Measurements from ENCODE around the gene TEX13B.

TEX13B gene

GRCh38 chrX:108022491-108023089 lies 40.4 kb upstream of the TEX13B start:
- Histone ChIP-seq H3K27me3 (replicated peaks) (no peaks in the 10 kb centered on the region), H3K4me3 (ENCODE audit: low read depth, low read length) (no peak overlapping the region), H3K36me3 (replicated peaks) (no peaks in the 10 kb centered on the region), H3K27ac (no peak overlapping the region)
- in situ Hi-C loops (cut with HindIII; ENCODE audit: low pct_ligation_motif_present, low sequenced_read_pairs) = no loop called here
- no peak for TF ChIP-seq CTCF (IDR thresholded peaks at IDR 0.05; ENCODE audit: low read depth, low read length, missing control alignments)
- no peak for DNase-seq

GRCh38 chrX:108020631-108021030 lies 38.5 kb upstream of the TEX13B start:
- H3K36me3 ChIP-seq (replicated peaks) = no peaks in the 10 kb centered on the region
- peak; percentile 60 for TF ChIP-seq CTCF (IDR thresholded peaks at IDR 0.05; ENCODE audit: low read depth, low read length, missing control alignments)
- no peak overlapping the region for H3K27ac ChIP-seq
- in situ Hi-C loops (cut with HindIII; ENCODE audit: low pct_ligation_motif_present, low sequenced_read_pairs) = no loop called here
- H3K4me3 ChIP-seq (ENCODE audit: low read depth, low read length) = no peak overlapping the region
- DNase-seq = no peak
- no peaks in the 10 kb centered on the region for H3K27me3 ChIP-seq (replicated peaks)

GRCh38 chrX:108019382-108019875 lies 37.3 kb upstream of the TEX13B start:
- Histone ChIP-seq H3K36me3 (replicated peaks) (no peaks in the 10 kb centered on the region), H3K4me3 (ENCODE audit: low read depth, low read length) (no peak overlapping the region), H3K27ac (no peak overlapping the region), H3K27me3 (replicated peaks) (no peaks in the 10 kb centered on the region)
- DNase-seq = no peak
- no peak for TF ChIP-seq CTCF (IDR thresholded peaks at IDR 0.05; ENCODE audit: low read depth, low read length, missing control alignments)
- in situ Hi-C loops (cut with HindIII; ENCODE audit: low pct_ligation_motif_present, low sequenced_read_pairs) = no loop called here

- in situ Hi-C loops (cut with HindIII; ENCODE audit: low pct_ligation_motif_present, low sequenced_read_pairs) = no loop called here
- no peak for TF ChIP-seq CTCF (IDR thresholded peaks at IDR 0.05; ENCODE audit: low read depth, low read length, missing control alignments)
- H3K27me3 ChIP-seq (replicated peaks) = no peaks in the 10 kb centered on the region
- no peak for DNase-seq
- H3K27ac ChIP-seq = no peak overlapping the region
- no peak overlapping the region for H3K4me3 ChIP-seq (ENCODE audit: low read depth, low read length)
- no peaks in the 10 kb centered on the region for H3K36me3 ChIP-seq (replicated peaks)
Observed at GRCh38 chrX:108018656-108019381, 36.6 kb upstream of the TEX13B start.

- no peaks in the 10 kb centered on the region for H3K27me3 ChIP-seq (replicated peaks)
- in situ Hi-C loops (cut with HindIII; ENCODE audit: low pct_ligation_motif_present, low sequenced_read_pairs) = no loop called here
- no peak overlapping the region for H3K4me3 ChIP-seq (ENCODE audit: low read depth, low read length)
- no peak overlapping the region for H3K27ac ChIP-seq
- DNase-seq = peak; percentile 16
- TF ChIP-seq CTCF (IDR thresholded peaks at IDR 0.05; ENCODE audit: low read depth, low read length, missing control alignments) = peak; percentile 75
- H3K36me3 ChIP-seq (replicated peaks) = no peaks in the 10 kb centered on the region
Observed at GRCh38 chrX:108001218-108001814, 19.1 kb upstream of the TEX13B start.

Data from brain microvascular endothelial cell (primary cell).